ENCODE measurements around the gene COLEC12.

DNA sequence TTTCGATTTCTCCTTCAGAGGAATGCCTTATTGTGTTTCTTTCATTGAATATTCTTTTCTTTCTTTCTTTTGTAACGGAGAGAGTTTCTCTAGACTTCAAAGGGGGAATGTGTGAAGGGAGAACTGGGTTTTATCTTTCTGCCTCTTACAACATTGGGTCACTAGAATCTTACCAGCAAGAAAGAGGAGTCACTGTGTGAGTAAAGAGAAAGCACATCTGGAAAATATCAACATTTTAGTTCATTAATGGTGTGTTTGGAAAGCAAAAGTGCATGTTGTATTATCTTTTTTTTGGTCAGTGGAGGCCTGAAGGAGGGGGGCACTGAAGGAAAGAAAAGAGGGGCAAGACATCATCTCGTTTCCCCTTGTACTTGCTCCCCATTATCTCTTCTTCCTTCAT, 146.0 kb downstream of the COLEC12 start:
- TF ChIP-seq, protein P1, sequence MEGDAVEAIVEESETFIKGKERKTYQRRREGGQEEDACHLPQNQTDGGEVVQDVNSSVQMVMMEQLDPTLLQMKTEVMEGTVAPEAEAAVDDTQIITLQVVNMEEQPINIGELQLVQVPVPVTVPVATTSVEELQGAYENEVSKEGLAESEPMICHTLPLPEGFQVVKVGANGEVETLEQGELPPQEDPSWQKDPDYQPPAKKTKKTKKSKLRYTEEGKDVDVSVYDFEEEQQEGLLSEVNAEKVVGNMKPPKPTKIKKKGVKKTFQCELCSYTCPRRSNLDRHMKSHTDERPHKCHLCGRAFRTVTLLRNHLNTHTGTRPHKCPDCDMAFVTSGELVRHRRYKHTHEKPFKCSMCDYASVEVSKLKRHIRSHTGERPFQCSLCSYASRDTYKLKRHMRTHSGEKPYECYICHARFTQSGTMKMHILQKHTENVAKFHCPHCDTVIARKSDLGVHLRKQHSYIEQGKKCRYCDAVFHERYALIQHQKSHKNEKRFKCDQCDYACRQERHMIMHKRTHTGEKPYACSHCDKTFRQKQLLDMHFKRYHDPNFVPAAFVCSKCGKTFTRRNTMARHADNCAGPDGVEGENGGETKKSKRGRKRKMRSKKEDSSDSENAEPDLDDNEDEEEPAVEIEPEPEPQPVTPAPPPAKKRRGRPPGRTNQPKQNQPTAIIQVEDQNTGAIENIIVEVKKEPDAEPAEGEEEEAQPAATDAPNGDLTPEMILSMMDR (conservative IDR thresholded peaks at IDR 0.05), result no peak
- no peak for TF ChIP-seq EZH2 (IDR thresholded peaks at IDR 0.05; ENCODE audit: low read depth)
